SK-N-SH treated with all-trans-retinoic acid at 6 μM for 48 hours (cell line): ENCODE data around the gene LRMDA.

ENCODE experiments used
- BACH2 ChIP-seq: fragments of 250-450 bp; sonication (Bioruptor Pico); IDR thresholded peaks from 2 replicates; pipeline ENCODE4 v1.9.0; 2021; ENCODE audit warnings: mild to moderate bottlenecking, borderline replicate concordance
- ESRRG ChIP-seq: fragments of 250-450 bp; sonication (Bioruptor Pico); IDR thresholded peaks from 2 replicates; pipeline ENCODE4 v1.6.1; 2021; ENCODE audit warnings: mild to moderate bottlenecking
- ISL1 ChIP-seq: fragments of 250-450 bp; sonication (Bioruptor Pico); IDR thresholded peaks from 2 replicates; pipeline ENCODE4 v2.1.2; 2022; ENCODE audit warnings: mild to moderate bottlenecking, moderate library complexity
- OSR1 ChIP-seq: fragments of 250-450 bp; sonication (Bioruptor Pico); IDR thresholded peaks from 2 replicates; pipeline ENCODE4 v1.8.0; 2022; ENCODE audit warnings: moderate library complexity, mild to moderate bottlenecking, inconsistent platforms
- TCF4 ChIP-seq: fragments of 250-450 bp; sonication (Bioruptor Pico); IDR thresholded peaks from 2 replicates; pipeline ENCODE4 v1.8.0; 2021; ENCODE audit warnings: mild to moderate bottlenecking, moderate library complexity, borderline replicate concordance
- TOX ChIP-seq: fragments of 250-450 bp; sonication (Bioruptor Pico); IDR thresholded peaks from 2 replicates; pipeline ENCODE4 v1.8.0; 2021; ENCODE audit warnings: mild to moderate bottlenecking, moderate library complexity, borderline replicate concordance
- TF ChIP-seq, protein P1 (sequence below): fragments of 250-450 bp; sonication (Bioruptor Pico); IDR thresholded peaks from 2 replicates; pipeline ENCODE4 v1.8.0; 2020; ENCODE audit warnings: mild to moderate bottlenecking, moderate library complexity, borderline replicate concordance

DNA sequence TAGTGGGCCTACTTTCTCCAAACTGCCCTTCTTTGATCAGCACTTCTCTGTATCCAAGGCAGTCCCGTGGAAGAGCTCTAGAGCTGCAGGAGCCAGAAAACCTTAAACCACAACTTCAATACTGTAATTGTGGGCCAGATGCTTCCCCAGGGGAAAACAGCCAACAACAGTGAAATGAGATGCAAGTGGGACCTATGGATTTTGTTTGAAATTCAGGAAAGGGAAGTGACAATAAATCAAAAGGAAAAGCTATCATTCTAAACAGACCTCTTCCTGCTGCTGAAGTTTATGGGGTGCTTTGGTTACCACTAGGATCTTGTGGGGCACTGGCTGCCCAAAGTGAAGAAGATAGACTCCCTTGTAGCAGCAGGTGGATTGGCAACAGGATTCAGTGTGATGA is 1031.7 kb downstream of the LRMDA start:
- TF ChIP-seq TOX (CRISPR knock-in tag) (no peak), BACH2 (CRISPR knock-in tag) (no peak), ESRRG (CRISPR knock-in tag) (no peak), ISL1 (no peak), TCF4 (CRISPR knock-in tag) (no peak), OSR1 (CRISPR knock-in tag) (no peak)
- TF ChIP-seq, protein P1, sequence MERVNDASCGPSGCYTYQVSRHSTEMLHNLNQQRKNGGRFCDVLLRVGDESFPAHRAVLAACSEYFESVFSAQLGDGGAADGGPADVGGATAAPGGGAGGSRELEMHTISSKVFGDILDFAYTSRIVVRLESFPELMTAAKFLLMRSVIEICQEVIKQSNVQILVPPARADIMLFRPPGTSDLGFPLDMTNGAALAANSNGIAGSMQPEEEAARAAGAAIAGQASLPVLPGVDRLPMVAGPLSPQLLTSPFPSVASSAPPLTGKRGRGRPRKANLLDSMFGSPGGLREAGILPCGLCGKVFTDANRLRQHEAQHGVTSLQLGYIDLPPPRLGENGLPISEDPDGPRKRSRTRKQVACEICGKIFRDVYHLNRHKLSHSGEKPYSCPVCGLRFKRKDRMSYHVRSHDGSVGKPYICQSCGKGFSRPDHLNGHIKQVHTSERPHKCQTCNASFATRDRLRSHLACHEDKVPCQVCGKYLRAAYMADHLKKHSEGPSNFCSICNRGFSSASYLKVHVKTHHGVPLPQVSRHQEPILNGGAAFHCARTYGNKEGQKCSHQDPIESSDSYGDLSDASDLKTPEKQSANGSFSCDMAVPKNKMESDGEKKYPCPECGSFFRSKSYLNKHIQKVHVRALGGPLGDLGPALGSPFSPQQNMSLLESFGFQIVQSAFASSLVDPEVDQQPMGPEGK (CRISPR knock-in tag) = no peak
